Progenitor cell of endocrine pancreas (in vitro differentiated cells): ENCODE results near the gene BRINP2. TPM values are rescaled to one million over a fixed set of nuclear protein-coding genes. Genes with fewer than 3 reads are reported as not detected.

ENCODE experiments used
- DNase-seq: peaks from one replicate; pipeline ENCODE4 v3.0.0; 2021; ENCODE audit warnings: low spot score; ENCODE audit not compliant: unreplicated experiment
- H3K27ac Mint-ChIP-seq: 2 replicates; pipeline ENCODE4 v1.8.0; 2021; ENCODE audit warnings: mild to moderate bottlenecking, moderate library complexity, mixed read lengths
- H3K27me3 Mint-ChIP-seq: 2 replicates; pipeline ENCODE4 v1.8.0; 2021; ENCODE audit warnings: mixed read lengths
- H3K36me3 Mint-ChIP-seq: 2 replicates; pipeline ENCODE4 v1.8.0; 2022; ENCODE audit warnings: mixed read lengths; ENCODE audit not compliant: insufficient read depth
- H3K4me1 Mint-ChIP-seq: 2 replicates; pipeline ENCODE4 v1.8.0; 2021; ENCODE audit warnings: low read depth, mixed read lengths
- H3K4me3 Mint-ChIP-seq: 2 replicates; pipeline ENCODE4 v1.8.0; 2021; ENCODE audit warnings: low read depth, mild to moderate bottlenecking, moderate library complexity, mixed read lengths
- H3K9me3 Mint-ChIP-seq: 2 replicates; pipeline ENCODE4 v1.8.0; 2021; ENCODE audit warnings: low read depth, mixed read lengths
- CTCF ChIP-seq: fragments of 200-600 bp; sonication (generic); IDR thresholded peaks from one replicate; pipeline ENCODE4 v1.5.0; 2021; ENCODE audit warnings: antibody characterized with exemption, mild to moderate bottlenecking; ENCODE audit not compliant: unreplicated experiment
- total RNA-seq: library from RNA; stranded (reverse); gene quantifications from 2 replicates; pipeline ENCODE4 v1.2.1, GENCODE V29; 2021

BRINP2 gene
- total RNA-seq, 1 donor from 2014 or later, result 0.41 TPM

- TF ChIP-seq CTCF, result no peak
Measured at GRCh38 chr1:177235350-177235749, 64.6 kb downstream of the BRINP2 start.

GRCh38 chr1:177236962-177237361 lies 66.2 kb downstream of the BRINP2 start:
- Mint-ChIP-seq H3K27me3 (peaks cover 9% of the 10 kb centered on the region), H3K4me3 (no peak overlapping the region), H3K9me3 (no peaks in the 10 kb centered on the region), H3K4me1 (no peaks in the 10 kb centered on the region), H3K36me3 (no peaks in the 10 kb centered on the region), H3K27ac (no peak overlapping the region)
- no peak for DNase-seq
- TF ChIP-seq CTCF, result no peak

More at GRCh38 chr1:177235350-177235749, 64.6 kb downstream of the BRINP2 start:
- no peak for DNase-seq
- Mint-ChIP-seq H3K27ac (no peak overlapping the region), H3K27me3 (peaks cover 13% of the 10 kb centered on the region), H3K36me3 (no peaks in the 10 kb centered on the region), H3K9me3 (no peaks in the 10 kb centered on the region), H3K4me3 (no peak overlapping the region), H3K4me1 (no peaks in the 10 kb centered on the region)

GRCh38 chr1:177238967-177239366 lies 68.2 kb downstream of the BRINP2 start:
- H3K4me3 Mint-ChIP-seq, result no peak overlapping the region
- no peaks in the 10 kb centered on the region for H3K9me3 Mint-ChIP-seq
- no peaks in the 10 kb centered on the region for H3K4me1 Mint-ChIP-seq
- no peak for TF ChIP-seq CTCF
- H3K27me3 Mint-ChIP-seq, result peaks cover 9% of the 10 kb centered on the region
- H3K36me3 Mint-ChIP-seq, result no peaks in the 10 kb centered on the region
- no peak overlapping the region for H3K27ac Mint-ChIP-seq
- DNase-seq, result no peak

- TF ChIP-seq CTCF, result no peak
- no peak overlapping the region for H3K4me3 Mint-ChIP-seq
- H3K27ac Mint-ChIP-seq, result no peak overlapping the region
- H3K36me3 Mint-ChIP-seq, result no peaks in the 10 kb centered on the region
- no peaks in the 10 kb centered on the region for H3K9me3 Mint-ChIP-seq
- DNase-seq, result no peak
- H3K4me1 Mint-ChIP-seq, result no peaks in the 10 kb centered on the region
- peaks cover 8% of the 10 kb centered on the region for H3K27me3 Mint-ChIP-seq
Measured at GRCh38 chr1:177239792-177240191, 69.0 kb downstream of the BRINP2 start.

GRCh38 chr1:177243773-177244172 lies 73.0 kb downstream of the BRINP2 start:
- H3K27ac Mint-ChIP-seq, result no peak overlapping the region
- no peak for DNase-seq
- H3K4me3 Mint-ChIP-seq, result no peak overlapping the region
- no peak for TF ChIP-seq CTCF
- no peaks in the 10 kb centered on the region for H3K9me3 Mint-ChIP-seq
- peaks cover 2% of the 10 kb centered on the region for H3K27me3 Mint-ChIP-seq
- no peaks in the 10 kb centered on the region for H3K36me3 Mint-ChIP-seq
- peaks cover 19% of the 10 kb centered on the region for H3K4me1 Mint-ChIP-seq
